Tibial nerve (tissue), 3 donors: ENCODE results near the gene DACH2.

ENCODE experiments used
- CTCF ChIP-seq, 5 experiments: fragments of 200-600 bp in 3 of 5; fragments of 450-650 bp in 2 of 5; sonication (generic) in 3 of 5; IDR thresholded peaks; one replicate each; pipeline ENCODE4 v1.5.1; 2016 to 2019; ENCODE audit warnings: antibody characterized with exemption in 5 of 5, mild to moderate bottlenecking in 3 of 5, moderate library complexity in 2 of 5
- POLR2A ChIP-seq, 2 donors: fragments of 450-650 bp; IDR thresholded peaks; one replicate each; pipeline ENCODE4 v1.6.1; 2017; ENCODE audit warnings: antibody characterized with exemption in 2 of 2, mild to moderate bottlenecking in 2 of 2, moderate library complexity in 2 of 2

- TF ChIP-seq CTCF (IDR thresholded peaks at IDR 0.05) (no peak), POLR2A (IDR thresholded peaks at IDR 0.05) (no peak)
Measured at GRCh38 chrX:86747091-86747490, 598.8 kb downstream of the DACH2 start.
